Measurements from ENCODE around the gene KCNMB4.

- TF ChIP-seq CTCF (IDR thresholded peaks at IDR 0.05) (no peak), POLR2A (IDR thresholded peaks at IDR 0.05) (no peak), EP300 (IDR thresholded peaks at IDR 0.05) (no peak)
Measured at GRCh38 chr12:70351076-70351475, 15.0 kb upstream of the KCNMB4 start.

Data from ovary (tissue), 3 donors.